Fibroblast of lung (primary cell): Measurements from ENCODE around the gene EML1. TPM values are rescaled to one million over a fixed set of nuclear protein-coding genes. Genes with fewer than 3 reads are reported as not detected.

Source experiments
- DNase-seq, 2 donors: peaks; one replicate each; pipeline versions ENCODE4 v3.0.0 to v3.0.0-alpha.2; 2010; ENCODE audit warnings: low read depth in 2 of 2
- H2AFZ ChIP-seq: 2 replicates; pipeline ENCODE4 v1.5.1; 2012; ENCODE audit warnings: low read length, control low read depth, inconsistent platforms
- H3K27ac ChIP-seq: 2 replicates; pipeline ENCODE4 v1.5.1; 2011; ENCODE audit warnings: low read length, control low read depth; ENCODE audit not compliant: insufficient read depth
- H3K27me3 ChIP-seq: 2 replicates; pipeline ENCODE4 v1.5.1; 2011; ENCODE audit warnings: mild to moderate bottlenecking, low read length; ENCODE audit not compliant: control insufficient read depth, insufficient read depth
- H3K36me3 ChIP-seq: 2 replicates; pipeline ENCODE4 v1.5.1; 2011; ENCODE audit warnings: low read length; ENCODE audit not compliant: control insufficient read depth, insufficient read depth
- H3K4me1 ChIP-seq: 2 replicates; pipeline ENCODE4 v1.5.1; 2011; ENCODE audit warnings: low read length; ENCODE audit not compliant: control insufficient read depth, insufficient read depth; ENCODE audit errors: extremely low read depth
- H3K4me2 ChIP-seq: 2 replicates; pipeline ENCODE4 v1.5.1; 2011; ENCODE audit warnings: low read length, control low read depth; ENCODE audit not compliant: insufficient read depth; ENCODE audit errors: extremely low read depth
- H3K4me3 ChIP-seq, 4 experiments: fragments of 200-600 bp in 1 of 4; sonication (generic) in 1 of 4; replicated peaks in 1 of 4; 2 replicates each; pipeline ENCODE4 v1.5.1; 2011 to 2016; ENCODE audit warnings: low read length in 4 of 4, low read depth in 3 of 4, mild to moderate bottlenecking in 3 of 4, control low read depth in 2 of 4, inconsistent platforms in 1 of 4, mixed read lengths in 1 of 4; ENCODE audit not compliant: insufficient read depth in 1 of 4; ENCODE audit errors: control extremely low read depth in 1 of 4
- H3K79me2 ChIP-seq: 2 replicates; pipeline ENCODE4 v1.5.1; 2012; ENCODE audit warnings: mild to moderate bottlenecking, low read length, inconsistent platforms; ENCODE audit not compliant: control insufficient read depth, insufficient read depth
- H3K9ac ChIP-seq: 2 replicates; pipeline ENCODE4 v1.5.1; 2011; ENCODE audit warnings: mild to moderate bottlenecking, low read length, control low read depth; ENCODE audit not compliant: insufficient read depth
- H3K9me3 ChIP-seq: 2 replicates; pipeline ENCODE4 v1.5.1; 2012; ENCODE audit warnings: low read depth, low read length; ENCODE audit not compliant: control insufficient read depth, insufficient read depth
- H4K20me1 ChIP-seq: 2 replicates; pipeline ENCODE4 v1.5.1; 2011; ENCODE audit warnings: low read length; ENCODE audit not compliant: control insufficient read depth, insufficient read depth; ENCODE audit errors: extremely low read depth
- EZH2 ChIP-seq: IDR thresholded peaks from 2 replicates; pipeline ENCODE4 v1.5.1; 2012; ENCODE audit warnings: low read length, control low read depth, mild to moderate bottlenecking; ENCODE audit errors: missing control alignments
- polyA plus RNA-seq, 2 donors: library from polyadenylated mRNA; depleted of rRNA in 1 of 2; stranded (reverse) in 1 of 2; unstranded in 1 of 2; fragments of >200 nt; gene quantifications; 2 replicates each; pipeline ENCODE4 v1.2.1, GENCODE V29; 2011 to 2012; ENCODE audit warnings: missing spikeins in 1 of 2
- total RNA-seq: library from RNA; depleted of rRNA; stranded (reverse); fragments of >200 nt; gene quantifications from 2 replicates; pipeline ENCODE4 v1.2.1, GENCODE V29; 2014
- TF ChIP-seq, protein P1 (sequence below), 2 donors: IDR thresholded peaks in 1 of 2; conservative IDR thresholded peaks in 1 of 2; 1 replicate in 1 of 2; 2 replicates in 1 of 2; pipeline ENCODE4 v1.5.1; 2011 to 2012; ENCODE audit warnings: low read length in 2 of 2, control low read depth in 1 of 2, inconsistent platforms in 1 of 2, low read depth in 1 of 2, mild to moderate bottlenecking in 1 of 2

Gene EML1
- total and polyA plus RNA-seq, 2 donors (not counting 1 experiment from before 2014, with no cell fraction given), result 22.4 to 74.5 TPM

DNA sequence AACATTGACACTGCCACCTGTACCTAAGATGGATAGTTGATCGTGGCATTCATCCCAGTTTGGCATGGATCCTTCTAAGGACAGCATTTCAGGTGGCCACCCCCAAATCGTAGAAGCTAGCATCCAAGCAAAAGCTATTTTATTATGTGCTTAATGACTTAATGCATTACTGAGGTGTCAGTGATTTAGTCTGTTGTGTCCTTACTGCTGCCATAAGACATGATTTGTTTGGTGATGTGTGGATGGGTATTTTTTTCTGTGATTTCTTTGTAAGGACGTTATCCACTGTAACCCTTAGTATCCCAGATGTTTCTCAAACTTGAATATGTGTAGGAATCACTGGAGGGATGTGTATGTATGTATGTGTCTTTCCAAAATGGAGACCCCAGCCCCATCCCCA is 190.8 kb downstream of the EML1 start:
- H3K4me2 ChIP-seq, result no peak overlapping the region
- H4K20me1 ChIP-seq, result no peaks in the 10 kb centered on the region
- no peaks in the 10 kb centered on the region for H3K9me3 ChIP-seq
- H3K27me3 ChIP-seq, result no peaks in the 10 kb centered on the region
- H3K27ac ChIP-seq, result no peak overlapping the region
- H3K36me3 ChIP-seq, result no peaks in the 10 kb centered on the region
- TF ChIP-seq, protein P1, sequence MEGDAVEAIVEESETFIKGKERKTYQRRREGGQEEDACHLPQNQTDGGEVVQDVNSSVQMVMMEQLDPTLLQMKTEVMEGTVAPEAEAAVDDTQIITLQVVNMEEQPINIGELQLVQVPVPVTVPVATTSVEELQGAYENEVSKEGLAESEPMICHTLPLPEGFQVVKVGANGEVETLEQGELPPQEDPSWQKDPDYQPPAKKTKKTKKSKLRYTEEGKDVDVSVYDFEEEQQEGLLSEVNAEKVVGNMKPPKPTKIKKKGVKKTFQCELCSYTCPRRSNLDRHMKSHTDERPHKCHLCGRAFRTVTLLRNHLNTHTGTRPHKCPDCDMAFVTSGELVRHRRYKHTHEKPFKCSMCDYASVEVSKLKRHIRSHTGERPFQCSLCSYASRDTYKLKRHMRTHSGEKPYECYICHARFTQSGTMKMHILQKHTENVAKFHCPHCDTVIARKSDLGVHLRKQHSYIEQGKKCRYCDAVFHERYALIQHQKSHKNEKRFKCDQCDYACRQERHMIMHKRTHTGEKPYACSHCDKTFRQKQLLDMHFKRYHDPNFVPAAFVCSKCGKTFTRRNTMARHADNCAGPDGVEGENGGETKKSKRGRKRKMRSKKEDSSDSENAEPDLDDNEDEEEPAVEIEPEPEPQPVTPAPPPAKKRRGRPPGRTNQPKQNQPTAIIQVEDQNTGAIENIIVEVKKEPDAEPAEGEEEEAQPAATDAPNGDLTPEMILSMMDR (conservative IDR thresholded peaks at IDR 0.05 in 1 of 2, IDR thresholded peaks at IDR 0.05 in 1 of 2; ENCODE audit: low read depth in 1 of 2, low read length in 2 of 2), result no peak
- TF ChIP-seq EZH2, result no peak
- H2AFZ ChIP-seq, result no peak overlapping the region
- H3K4me1 ChIP-seq, result no peaks in the 10 kb centered on the region
- H3K9ac ChIP-seq, result no peak overlapping the region
- DNase-seq, result no peak
- H3K79me2 ChIP-seq, result no peaks in the 10 kb centered on the region
- no peak overlapping the region for H3K4me3 ChIP-seq

DNA sequence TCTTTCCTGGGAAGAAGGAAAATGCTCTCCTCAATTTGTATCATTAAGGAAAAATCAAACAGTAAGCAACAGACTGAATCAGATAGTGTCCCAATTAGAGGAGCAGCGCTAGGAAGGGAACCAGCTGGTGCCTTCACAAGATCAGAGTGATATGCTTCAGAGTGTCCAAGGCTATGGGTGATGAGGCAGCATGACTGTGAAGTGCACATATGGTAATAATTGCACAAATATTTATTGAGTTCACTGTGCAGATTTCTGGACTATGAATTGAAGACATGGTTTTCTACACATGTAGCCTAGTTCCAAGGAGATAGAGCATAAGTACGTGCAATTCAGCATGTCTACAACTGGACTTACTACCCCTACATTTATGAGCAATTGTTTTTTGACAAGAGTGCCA is 193.2 kb downstream of the EML1 start:
- Histone ChIP-seq H2AFZ (no peak overlapping the region), H3K4me3 (no peak overlapping the region), H3K4me2 (no peak overlapping the region), H3K36me3 (no peaks in the 10 kb centered on the region), H3K9ac (no peak overlapping the region), H3K27ac (no peak overlapping the region), H3K9me3 (no peaks in the 10 kb centered on the region), H3K4me1 (no peaks in the 10 kb centered on the region), H4K20me1 (no peaks in the 10 kb centered on the region), H3K27me3 (no peaks in the 10 kb centered on the region), H3K79me2 (no peaks in the 10 kb centered on the region)
- TF ChIP-seq, protein P1 (conservative IDR thresholded peaks at IDR 0.05 in 1 of 2, IDR thresholded peaks at IDR 0.05 in 1 of 2; ENCODE audit: low read depth in 1 of 2, low read length in 2 of 2), result no peak
- TF ChIP-seq EZH2, result no peak
- peak in 1 of 2 donors; percentile 52 for DNase-seq

DNA sequence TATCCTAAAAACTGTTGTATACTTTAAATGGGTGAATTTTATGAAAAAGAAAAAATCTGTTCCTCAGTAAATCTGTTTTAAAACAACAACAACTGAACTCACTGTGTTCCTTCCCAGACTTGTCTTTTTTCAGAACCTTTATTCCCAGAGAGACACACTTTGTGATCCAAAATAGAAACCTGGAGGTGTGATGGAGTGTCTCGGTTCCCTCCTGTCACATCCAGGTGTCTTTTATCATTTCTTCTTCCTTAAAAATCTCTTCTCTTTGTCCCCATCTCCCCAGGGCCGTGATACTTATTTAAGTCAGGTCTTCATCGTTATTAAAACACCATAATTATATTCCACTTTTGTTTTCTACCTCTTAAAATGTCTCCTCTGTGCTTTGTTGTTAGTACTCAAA is 195.8 kb downstream of the EML1 start:
- no peak overlapping the region for H3K9ac ChIP-seq
- no peak for TF ChIP-seq EZH2
- TF ChIP-seq, protein P1 (conservative IDR thresholded peaks at IDR 0.05 in 1 of 2, IDR thresholded peaks at IDR 0.05 in 1 of 2; ENCODE audit: low read depth in 1 of 2, low read length in 2 of 2), result no peak
- H3K4me1 ChIP-seq, result peaks cover 4% of the 10 kb centered on the region
- no peak overlapping the region for H3K4me2 ChIP-seq
- H3K79me2 ChIP-seq, result no peaks in the 10 kb centered on the region
- H3K9me3 ChIP-seq, result no peaks in the 10 kb centered on the region
- no peak for DNase-seq
- no peak overlapping the region for H2AFZ ChIP-seq
- no peak overlapping the region for H3K27ac ChIP-seq
- no peaks in the 10 kb centered on the region for H4K20me1 ChIP-seq
- H3K36me3 ChIP-seq, result no peaks in the 10 kb centered on the region
- no peak overlapping the region for H3K4me3 ChIP-seq
- no peaks in the 10 kb centered on the region for H3K27me3 ChIP-seq
